CD1c-positive myeloid dendritic cell (primary cell): ENCODE data around the gene MSANTD1.

Source experiments
- DNase-seq: peaks from one replicate; pipeline ENCODE4 v3.0.0-alpha.2; 2016; ENCODE audit errors: extremely low spot score

Gene MSANTD1

DNA sequence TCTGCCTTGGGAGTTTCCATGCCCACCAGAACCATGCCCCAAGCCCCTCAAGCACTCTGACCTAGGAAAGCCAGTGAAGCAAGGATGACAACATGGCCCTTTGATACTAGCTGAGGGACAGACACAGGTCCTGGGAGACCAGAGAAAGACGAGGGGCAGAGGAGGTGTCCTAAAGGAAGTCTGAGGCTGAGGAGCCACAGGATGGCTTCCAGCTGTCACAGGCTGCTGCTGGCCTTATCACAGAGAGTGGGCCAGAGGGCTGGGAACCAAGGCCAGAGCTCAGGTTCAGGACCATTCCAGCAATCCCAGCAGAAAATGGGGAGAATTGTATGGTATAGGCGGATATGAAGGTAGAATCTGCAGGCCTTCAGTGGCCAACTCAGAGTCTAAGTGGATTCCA is 31.7 kb upstream of the MSANTD1 start:
- DNase-seq, result no peak

GRCh38 chr4:3217771-3218170 is 31.2 kb upstream of the MSANTD1 start:
- no peak for DNase-seq

DNA sequence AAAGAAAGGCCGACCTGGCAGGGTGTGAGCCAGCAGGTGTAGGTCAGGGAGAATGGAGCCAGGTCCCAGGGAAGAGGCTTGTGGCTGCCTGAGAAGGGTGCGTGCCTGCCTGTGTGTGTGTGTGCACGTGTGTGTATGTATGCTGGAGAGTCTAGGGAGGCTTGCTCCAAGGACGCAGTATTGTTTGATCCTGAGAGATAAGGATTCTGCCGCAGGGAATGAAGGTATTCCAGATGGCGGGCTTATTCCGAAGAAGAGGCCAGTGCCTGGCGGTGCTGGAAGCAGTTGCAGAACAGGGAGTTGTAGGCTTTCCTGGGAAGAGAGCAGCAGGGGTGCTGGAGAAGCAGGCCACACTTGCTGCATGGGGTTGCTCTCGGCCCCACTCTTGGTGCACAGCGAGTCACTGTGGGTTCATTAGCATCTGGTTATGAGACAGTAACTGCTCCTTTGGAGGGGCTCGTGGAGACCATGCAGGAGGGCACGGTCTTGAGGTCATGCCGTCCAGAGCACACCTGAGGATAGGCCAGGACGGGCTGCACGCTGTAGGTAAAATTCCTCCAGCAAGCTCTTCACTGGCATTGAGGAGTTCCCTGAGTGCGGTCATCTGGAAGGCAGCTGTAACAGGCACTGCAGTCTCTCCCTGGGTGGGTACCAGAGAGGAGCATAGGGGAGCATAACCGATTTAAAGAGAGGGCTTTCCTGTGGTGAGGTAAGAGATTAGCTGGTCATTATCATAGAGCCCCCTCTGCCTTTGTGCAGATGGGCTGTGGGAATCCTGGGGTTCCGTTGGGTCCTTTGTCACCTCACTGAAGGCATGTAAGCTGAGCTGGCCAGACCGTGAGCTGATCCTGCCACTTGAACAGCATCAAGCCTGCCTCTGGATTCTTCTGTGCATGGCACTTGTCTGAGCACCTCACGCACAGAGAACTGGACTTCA is 29.9 kb upstream of the MSANTD1 start:
- no peak for DNase-seq

DNA sequence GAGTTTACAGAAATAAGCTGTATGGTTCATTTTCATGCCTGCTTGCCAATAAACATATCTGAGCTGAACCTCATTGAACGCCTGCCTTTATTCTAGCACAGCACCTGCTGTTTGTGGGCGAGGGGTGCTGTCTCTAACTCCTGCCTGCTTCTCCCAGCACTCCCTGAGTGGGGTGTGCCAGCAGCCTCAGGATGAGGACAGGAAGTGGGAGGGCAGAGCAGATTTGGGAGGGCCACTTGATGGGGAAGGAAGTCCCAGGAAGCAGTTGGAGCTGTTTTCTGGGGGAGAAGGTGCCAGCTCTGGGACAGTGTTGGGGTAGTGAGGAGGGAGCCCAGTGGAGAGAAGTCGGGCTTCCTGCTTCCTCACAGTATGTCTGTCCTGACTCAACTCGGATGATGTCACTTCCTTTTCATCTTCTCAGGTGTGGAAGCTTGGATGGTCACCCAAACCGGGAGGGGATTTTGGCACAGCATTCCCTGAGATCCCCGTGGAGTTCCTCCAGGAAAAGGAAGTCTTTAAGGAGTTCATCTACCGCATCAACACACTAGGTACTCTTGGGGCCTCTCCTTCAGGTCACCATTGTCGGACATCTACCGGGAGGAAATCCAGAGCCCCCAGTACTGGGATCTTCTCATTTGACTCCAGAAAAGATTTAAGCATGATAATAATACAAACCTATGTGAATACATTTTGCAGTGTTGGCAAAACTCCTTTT is 29.0 kb upstream of the MSANTD1 start:
- no peak for DNase-seq

- no peak for DNase-seq
These were observed 28.3 kb upstream of the MSANTD1 start for GRCh38 chr4:3220476-3221183.

DNA sequence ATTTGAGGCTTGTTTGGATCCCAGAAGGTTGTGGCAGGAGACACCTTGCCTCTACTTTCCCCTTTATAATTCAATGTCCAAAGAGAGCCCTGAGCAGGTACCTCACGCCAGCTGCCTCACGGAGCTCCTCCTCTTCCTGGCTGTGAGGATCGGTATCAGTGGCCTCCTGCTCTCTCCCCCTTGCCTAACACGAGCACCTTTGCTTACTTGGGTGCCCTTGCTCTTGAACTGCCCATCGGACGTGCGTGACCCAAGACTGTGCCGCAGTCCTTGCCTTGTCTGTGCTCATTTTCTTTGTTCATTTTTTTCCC is 27.8 kb upstream of the MSANTD1 start:
- no peak for DNase-seq

GRCh38 chr4:3221996-3222395 is 27.0 kb upstream of the MSANTD1 start:
- DNase-seq, result no peak

DNA sequence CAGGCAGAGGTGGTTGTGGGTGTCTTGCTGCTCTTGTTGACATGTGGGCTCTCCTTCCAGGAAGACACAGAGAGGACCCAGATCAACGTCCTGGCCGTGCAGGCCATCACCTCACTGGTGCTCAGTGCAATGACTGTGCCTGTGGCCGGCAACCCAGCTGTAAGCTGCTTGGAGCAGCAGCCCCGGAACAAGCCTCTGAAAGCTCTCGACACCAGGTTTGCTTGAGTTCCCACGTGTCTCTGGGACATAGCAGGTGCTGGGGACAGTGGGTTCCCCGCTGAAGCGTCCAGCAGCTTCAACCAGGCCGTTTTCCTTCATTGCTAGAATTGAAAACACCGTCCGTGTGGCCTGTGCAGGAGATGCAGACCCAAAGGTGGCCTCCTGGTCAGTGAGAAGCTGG is 25.6 kb upstream of the MSANTD1 start:
- no peak for DNase-seq

- peak; percentile 82 for DNase-seq
These were observed 24.8 kb upstream of the MSANTD1 start for GRCh38 chr4:3223956-3224748.

GRCh38 chr4:3225071-3225850 is 23.7 kb upstream of the MSANTD1 start:
- DNase-seq, result no peak

DNA sequence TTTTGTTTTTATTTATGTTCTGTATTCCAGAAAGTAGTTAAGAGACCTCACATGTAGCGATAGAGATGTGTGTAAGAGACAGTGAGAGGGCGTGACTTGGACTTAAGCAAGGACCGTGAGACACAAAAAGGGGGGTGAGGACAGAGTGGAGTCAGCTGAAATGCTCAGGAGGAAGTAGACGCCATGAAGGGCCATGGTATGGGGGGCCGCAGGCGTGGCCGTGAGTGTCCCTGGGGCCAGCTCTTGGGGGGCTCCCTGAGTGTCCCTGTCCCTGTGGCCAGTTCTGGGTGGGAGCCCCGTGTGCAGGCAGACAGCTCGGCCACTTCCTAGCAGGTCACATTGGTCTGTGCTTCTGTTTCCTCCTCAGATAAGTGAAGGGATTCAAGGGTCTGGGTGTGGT is 23.0 kb upstream of the MSANTD1 start:
- DNase-seq, result peak; percentile 82

DNA sequence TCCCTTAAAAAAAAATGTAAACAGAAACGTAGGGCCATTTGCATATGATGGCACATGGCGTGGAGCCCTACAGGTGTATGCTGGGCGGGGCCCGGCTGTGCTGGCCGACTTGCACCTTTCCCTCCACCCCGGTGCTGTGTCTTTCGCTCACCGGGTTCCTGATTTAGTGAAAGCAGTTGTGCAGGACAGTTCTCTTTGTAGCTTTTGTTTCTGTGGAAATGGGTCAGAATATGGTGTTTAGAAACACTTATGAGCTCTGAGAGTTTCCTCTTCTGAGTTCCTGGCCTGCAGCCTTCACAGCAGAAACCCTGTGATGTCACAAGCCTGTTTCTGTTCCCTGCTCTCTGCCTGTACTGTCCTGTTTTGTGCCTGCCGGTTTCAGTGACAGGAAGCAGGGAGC is 22.5 kb upstream of the MSANTD1 start:
- DNase-seq, result peak; percentile 91

DNA sequence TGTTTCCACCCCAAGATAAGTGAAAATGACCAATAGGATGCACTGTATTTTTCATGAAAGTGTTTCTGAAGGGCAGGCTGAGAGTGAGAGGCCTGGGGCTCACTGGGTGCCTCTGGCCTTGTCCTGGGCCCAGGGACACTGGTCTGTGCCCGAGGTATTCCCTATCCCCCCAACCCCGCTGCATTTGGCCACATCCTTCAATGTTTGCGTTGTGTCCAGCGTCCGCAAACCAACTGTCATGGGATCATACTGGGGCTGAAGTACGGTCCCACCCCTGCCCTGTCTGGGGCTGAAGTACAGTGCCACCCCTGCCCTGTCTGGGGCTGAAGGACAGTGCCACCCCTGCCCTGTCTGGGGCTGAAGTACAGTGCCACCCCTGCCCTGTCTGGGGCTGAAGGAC is 22.0 kb upstream of the MSANTD1 start:
- DNase-seq, result no peak

- DNase-seq, result no peak
These were observed 20.9 kb upstream of the MSANTD1 start for GRCh38 chr4:3227878-3228675.

GRCh38 chr4:3228881-3229280 is 20.1 kb upstream of the MSANTD1 start:
- no peak for DNase-seq

DNA sequence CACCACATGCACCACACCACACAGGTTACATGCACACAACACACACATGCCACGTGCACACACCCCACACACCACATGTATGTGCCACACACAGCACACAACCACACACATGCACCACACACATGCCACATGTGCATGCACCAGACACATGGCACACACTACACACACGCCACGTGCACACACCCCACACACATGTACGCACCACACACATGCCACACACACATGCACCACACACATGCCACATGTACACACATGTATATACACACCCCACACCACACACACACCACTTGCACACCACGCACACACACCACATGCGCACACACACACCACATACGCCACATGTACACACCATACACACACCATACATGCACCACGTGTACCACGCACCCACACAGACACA is 19.6 kb upstream of the MSANTD1 start:
- DNase-seq, result no peak

DNA sequence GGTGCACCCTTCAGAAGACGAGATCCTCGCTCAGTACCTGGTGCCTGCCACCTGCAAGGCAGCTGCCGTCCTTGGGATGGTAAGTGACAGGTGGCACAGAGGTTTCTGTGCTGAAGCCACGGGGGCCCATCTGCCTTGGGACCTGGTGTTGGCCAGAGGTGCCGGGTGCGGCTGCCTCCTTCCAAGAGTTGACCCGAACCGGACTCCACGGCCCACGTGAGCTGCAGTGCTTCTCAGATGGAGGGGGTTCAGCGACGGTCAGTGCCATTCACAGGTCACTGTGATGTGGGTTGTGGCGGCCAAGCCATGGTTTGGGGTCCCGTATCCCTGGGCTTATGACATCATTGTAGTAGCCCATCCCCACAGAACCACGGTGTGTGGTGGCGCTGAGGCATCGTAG is 19.0 kb upstream of the MSANTD1 start:
- no peak for DNase-seq

DNA sequence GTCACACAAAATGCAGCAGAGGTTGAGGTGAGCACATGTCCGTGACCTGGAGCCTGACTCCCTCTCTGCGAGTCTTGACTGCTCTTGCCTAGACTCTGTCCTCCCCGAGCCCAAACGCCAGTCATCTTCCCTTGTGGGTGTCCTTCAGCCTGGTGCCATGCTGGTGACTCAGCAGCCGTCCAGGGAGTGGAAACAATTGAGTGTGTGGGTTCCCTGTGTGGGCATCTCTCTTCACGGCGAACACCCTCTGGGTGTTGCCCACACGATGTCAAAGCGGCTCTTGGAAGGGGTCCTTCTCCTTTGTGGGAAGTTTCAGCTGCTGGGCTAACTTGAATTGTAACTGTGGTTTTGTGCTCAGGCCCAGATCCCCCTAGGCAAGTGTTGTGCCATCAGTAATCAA is 17.5 kb upstream of the MSANTD1 start:
- peak; percentile 66 for DNase-seq

GRCh38 chr4:3232001-3232400 is 17.0 kb upstream of the MSANTD1 start:
- no peak for DNase-seq

GRCh38 chr4:3232871-3233271 is 16.1 kb upstream of the MSANTD1 start:
- no peak for DNase-seq
